ENCODE results near the gene CNOT9. TPM values are rescaled to one million over a fixed set of nuclear protein-coding genes. Genes with fewer than 3 reads are reported as not detected.

CNOT9 gene
- total RNA-seq, 1 experiment from 2014 or later: 89.5 TPM

GRCh38 chr2:218569038-218569431, 396 bp downstream of the CNOT9 start:
- Histone ChIP-seq H3K4me1 (ENCODE audit: insufficient read depth, low read length, poor library complexity, severe bottlenecking) (peaks cover 19% of the 10 kb centered on the region), H3K27ac (ENCODE audit: low read depth, low read length, poor library complexity, severe bottlenecking) (peak overlapping the region; percentile 94), H3K36me3 (ENCODE audit: insufficient read depth, low read length, poor library complexity, severe bottlenecking) (peaks cover 32% of the 10 kb centered on the region), H3K9me3 (ENCODE audit: low read depth, low read length, poor library complexity, severe bottlenecking) (no peaks in the 10 kb centered on the region), H3K27me3 (replicated peaks; ENCODE audit: insufficient read depth, low read depth, low read length, poor library complexity) (no peaks in the 10 kb centered on the region), H3K4me3 (ENCODE audit: low read depth, low read length, poor library complexity, severe bottlenecking) (peak overlapping the region; percentile 92)
- POLR2A ChIA-PET (ENCODE audit: low non-redundant PET): no interaction called here
- TF ChIP-seq EZH2 (IDR thresholded peaks at IDR 0.05; ENCODE audit: borderline replicate concordance, low read depth, low read length, poor library complexity, severe bottlenecking): no peak
- TF ChIP-seq CTCF (conservative IDR thresholded peaks at IDR 0.05; ENCODE audit: low read depth, low read length): no peak
- peak; percentile 37 for DNase-seq (ENCODE audit: low spot score)
- intact Hi-C loops (cut with micrococcal nuclease; ENCODE audit: unreplicated experiment): loop anchor here (10.0 kb wide), 1 partner anchor 1984 kb away; no protein-coding TSS in a partner anchor
- CTCF ChIA-PET: no interaction called here
- no TSS peak for BruUV-seq (replicated peaks)

GRCh38 chr2:218569661-218570500, 1.2 kb downstream of the CNOT9 start:
- Histone ChIP-seq H3K27me3 (replicated peaks; ENCODE audit: insufficient read depth, low read depth, low read length, poor library complexity) (no peaks in the 10 kb centered on the region), H3K4me3 (ENCODE audit: low read depth, low read length, poor library complexity, severe bottlenecking) (peak overlapping the region; percentile 92), H3K4me1 (ENCODE audit: insufficient read depth, low read length, poor library complexity, severe bottlenecking) (peaks cover 19% of the 10 kb centered on the region), H3K36me3 (ENCODE audit: insufficient read depth, low read length, poor library complexity, severe bottlenecking) (peaks cover 30% of the 10 kb centered on the region), H3K27ac (ENCODE audit: low read depth, low read length, poor library complexity, severe bottlenecking) (peak overlapping the region; percentile 94), H3K9me3 (ENCODE audit: low read depth, low read length, poor library complexity, severe bottlenecking) (no peaks in the 10 kb centered on the region)
- intact Hi-C loops (cut with micrococcal nuclease; ENCODE audit: unreplicated experiment): loop anchor here (10.0 kb wide), 1 partner anchor 1985 kb away; no protein-coding TSS in a partner anchor
- ChIA-PET CTCF (no interaction called here), POLR2A (ENCODE audit: low non-redundant PET) (no interaction called here)
- TF ChIP-seq CTCF (conservative IDR thresholded peaks at IDR 0.05; ENCODE audit: low read depth, low read length) (no peak), EZH2 (IDR thresholded peaks at IDR 0.05; ENCODE audit: borderline replicate concordance, low read depth, low read length, poor library complexity, severe bottlenecking) (no peak)
- BruUV-seq (replicated peaks): TSS peak; percentile 49
- peak; percentile 22 for DNase-seq (ENCODE audit: low spot score)

- intact Hi-C loops (cut with micrococcal nuclease; ENCODE audit: unreplicated experiment): no loop called here
- TF ChIP-seq CTCF (conservative IDR thresholded peaks at IDR 0.05; ENCODE audit: low read depth, low read length): no peak
- TF ChIP-seq EZH2 (IDR thresholded peaks at IDR 0.05; ENCODE audit: borderline replicate concordance, low read depth, low read length, poor library complexity, severe bottlenecking): no peak
- peak overlapping the region; percentile 92 for H3K4me3 ChIP-seq (ENCODE audit: low read depth, low read length, poor library complexity, severe bottlenecking)
- ChIA-PET POLR2A (ENCODE audit: low non-redundant PET) (no interaction called here), CTCF (no interaction called here)
- H3K4me1 ChIP-seq (ENCODE audit: insufficient read depth, low read length, poor library complexity, severe bottlenecking): peaks cover 19% of the 10 kb centered on the region
- no TSS peak for BruUV-seq (replicated peaks)
- no peaks in the 10 kb centered on the region for H3K9me3 ChIP-seq (ENCODE audit: low read depth, low read length, poor library complexity, severe bottlenecking)
- H3K27ac ChIP-seq (ENCODE audit: low read depth, low read length, poor library complexity, severe bottlenecking): no peak overlapping the region
- DNase-seq (ENCODE audit: low spot score): peak; percentile 15
- peaks cover 30% of the 10 kb centered on the region for H3K36me3 ChIP-seq (ENCODE audit: insufficient read depth, low read length, poor library complexity, severe bottlenecking)
- H3K27me3 ChIP-seq (replicated peaks; ENCODE audit: insufficient read depth, low read depth, low read length, poor library complexity): no peaks in the 10 kb centered on the region
Observed at GRCh38 chr2:218570850-218571249, 2.2 kb downstream of the CNOT9 start.

All from A673 (cell line).